Right cardiac atrium (tissue), 5 donors: ENCODE measurements around the gene MAP10. TPM values are rescaled to one million over a fixed set of nuclear protein-coding genes. Genes with fewer than 3 reads are reported as not detected.

Source experiments
- ATAC-seq, 2 donors: fragments of 200-7000 bp; cut with Tn5 transposase; one replicate each; pipeline versions ENCODE4 v1.8.0 to v1.9.1; 2020; ENCODE audit warnings: moderate library complexity in 2 of 2, mild to moderate bottlenecking in 1 of 2
- DNase-seq, 3 donors: peaks; one replicate each; pipeline ENCODE4 v3.0.0-alpha.2; 2020
- H3K27ac ChIP-seq: one replicate; pipeline ENCODE4 v1.5.1; 2013; ENCODE audit warnings: mild to moderate bottlenecking, low read length, control low read depth, moderate library complexity
- H3K27me3 ChIP-seq: one replicate; pipeline ENCODE4 v1.6.1; 2013; ENCODE audit not compliant: control insufficient read depth, insufficient read depth
- H3K4me1 ChIP-seq: one replicate; pipeline ENCODE4 v1.6.1; 2013; ENCODE audit warnings: low read length; ENCODE audit not compliant: control insufficient read depth, insufficient read depth
- H3K4me3 ChIP-seq: one replicate; pipeline ENCODE4 v1.5.1; 2013; ENCODE audit warnings: low read length, control low read depth
- H3K9me3 ChIP-seq: one replicate; pipeline ENCODE4 v1.6.1; 2013; ENCODE audit warnings: low read length; ENCODE audit not compliant: control insufficient read depth
- WGBS: extraction: QIAGEN DNeasy Blood & Tissue Kit; methylation state at CpG from one replicate; pipeline ENCODE4 v1.1.7; 2013; 5-methylcytosine and 5-hydroxymethylcytosine counted together
- intact Hi-C, 4 donors: fragments of 100-400 bp; cut with DNase I; formaldehyde crosslinking; loops; one replicate each; pipeline versions ENCODE4 v1.11.0 to v1.14.0; 2022 to 2023
- polyA plus RNA-seq: library from polyadenylated mRNA; stranded (reverse); fragments of 200-250 nt; gene quantifications from one replicate; pipeline ENCODE4 v1.2.3, GENCODE V29; 2013
- total RNA-seq, 4 donors: library from RNA; stranded (reverse); fragmentation: NEBNext Ultra II Directional; extraction: Animal tissue kit (Norgen Biotek cat#: 25700); gene quantifications; one replicate each; pipeline ENCODE4 v1.2.1, GENCODE V29; 2021
- donor health status: healthy with polysubstance abuse.
- donor health status: DM: no; HTN: yes; CAD: no.
- donor health status: DM: no; HTN: no; CAD: no.
- donor health status: DM: no; HTN: yes; CAD: no; lungs with severe emphysema.
- donor health status: DM: yes; HTN: yes; CAD: no.

Gene MAP10
- total and polyA plus RNA-seq, 5 donors, result 1.5 to 4.3 (median 3.8) TPM

- H3K4me1 ChIP-seq, result no peaks in the 10 kb centered on the region
- H3K9me3 ChIP-seq, result no peaks in the 10 kb centered on the region
- DNase-seq, result no peak
- intact Hi-C loops, result no loop called here
- 89% methylated on average over 2 of the region's 2 CpGs for WGBS
- H3K27ac ChIP-seq, result no peak overlapping the region
- H3K4me3 ChIP-seq, result no peak overlapping the region
- no peak for ATAC-seq
- no peaks in the 10 kb centered on the region for H3K27me3 ChIP-seq
Measured at GRCh38 chr1:232854798-232855159, 49.6 kb downstream of the MAP10 start.

- DNase-seq, result no peak
- intact Hi-C loops, result no loop called here
- Histone ChIP-seq H3K27ac (no peak overlapping the region), H3K27me3 (no peaks in the 10 kb centered on the region), H3K9me3 (no peaks in the 10 kb centered on the region), H3K4me1 (no peaks in the 10 kb centered on the region), H3K4me3 (no peak overlapping the region)
- ATAC-seq, result no peak
- 68% methylated on average over 3 of the region's 3 CpGs for WGBS
Measured at GRCh38 chr1:232856541-232856940, 51.3 kb downstream of the MAP10 start.

Other genes starting within 250 kb of the MAP10 start
- 100 to 1,000 TPM in 3 of 4 donors, 10 to 100 TPM in 1; 90.2 to 117 (median 107) TPM for gene SIPA1L2, start 175.3 kb upstream of the MAP10 start, total RNA-seq
- 32.7 TPM for gene SIPA1L2, start 175.3 kb upstream of the MAP10 start, polyA plus RNA-seq
- gene NTPCR, start 145.2 kb downstream of the MAP10 start, total RNA-seq, result 10 to 100 TPM; 55.7 to 67.5 (median 56.8) TPM
- 114 TPM for gene NTPCR, start 145.2 kb downstream of the MAP10 start, polyA plus RNA-seq